ENCODE measurements around the gene PRKD2. TPM values are rescaled to one million over a fixed set of nuclear protein-coding genes. Genes with fewer than 3 reads are reported as not detected.

Gene PRKD2
- total RNA-seq, 2 donors from 2014 or later = 18.9 to 58.3 TPM

DNA sequence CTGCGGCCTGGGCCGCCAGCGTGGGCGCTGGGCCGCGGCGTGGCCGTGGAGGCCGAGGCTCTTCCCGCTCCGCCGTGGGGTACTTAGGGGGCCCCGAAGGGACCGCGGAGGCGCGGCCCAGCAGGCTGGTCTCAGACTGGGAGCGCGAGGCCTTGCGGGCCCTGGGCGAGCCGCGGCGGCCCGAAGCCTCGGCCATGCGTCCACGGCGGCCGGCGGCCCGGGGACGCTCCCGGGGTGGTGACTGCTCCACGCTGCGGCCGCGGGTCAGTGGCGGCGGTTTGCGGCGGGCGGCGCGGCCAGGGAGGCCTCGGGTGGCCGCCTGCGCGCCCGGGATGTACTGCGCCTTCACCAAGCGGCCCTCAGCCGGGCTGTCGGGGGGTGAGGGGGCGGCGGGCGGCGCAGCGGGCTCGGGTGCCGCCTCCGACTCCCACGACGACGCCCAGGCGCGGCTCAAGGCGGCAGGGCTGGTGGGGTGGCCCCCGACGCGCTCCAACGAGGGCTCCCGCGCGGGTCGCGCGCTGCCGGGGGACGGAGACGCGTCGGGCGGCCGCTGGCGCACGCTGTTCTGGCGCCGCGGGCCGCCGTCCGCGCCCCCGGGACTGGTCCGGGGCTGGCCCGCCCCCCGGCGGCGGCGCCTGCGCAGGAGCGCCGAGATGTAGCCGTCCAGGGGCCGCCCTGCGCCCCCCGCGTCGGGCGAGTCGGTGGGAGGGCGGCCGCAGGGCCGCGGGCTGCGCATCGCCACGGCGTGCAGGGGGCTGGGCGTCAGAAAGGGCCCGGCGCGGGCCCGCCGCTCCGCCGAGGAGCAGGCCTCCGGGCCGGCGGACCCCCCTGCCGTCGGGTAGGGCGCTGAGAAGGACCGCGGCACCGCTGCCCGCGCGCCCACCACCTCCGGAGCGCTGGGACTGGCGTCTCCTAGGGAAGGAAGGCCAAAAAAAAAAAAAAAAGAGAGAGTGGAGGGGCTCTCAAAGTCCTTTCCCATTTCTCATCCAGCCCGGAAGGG lies 67.7 kb downstream of the PRKD2 start:
- no peak for TF ChIP-seq POLR2A (IDR thresholded peaks at IDR 0.05)
- TF ChIP-seq, protein P1, sequence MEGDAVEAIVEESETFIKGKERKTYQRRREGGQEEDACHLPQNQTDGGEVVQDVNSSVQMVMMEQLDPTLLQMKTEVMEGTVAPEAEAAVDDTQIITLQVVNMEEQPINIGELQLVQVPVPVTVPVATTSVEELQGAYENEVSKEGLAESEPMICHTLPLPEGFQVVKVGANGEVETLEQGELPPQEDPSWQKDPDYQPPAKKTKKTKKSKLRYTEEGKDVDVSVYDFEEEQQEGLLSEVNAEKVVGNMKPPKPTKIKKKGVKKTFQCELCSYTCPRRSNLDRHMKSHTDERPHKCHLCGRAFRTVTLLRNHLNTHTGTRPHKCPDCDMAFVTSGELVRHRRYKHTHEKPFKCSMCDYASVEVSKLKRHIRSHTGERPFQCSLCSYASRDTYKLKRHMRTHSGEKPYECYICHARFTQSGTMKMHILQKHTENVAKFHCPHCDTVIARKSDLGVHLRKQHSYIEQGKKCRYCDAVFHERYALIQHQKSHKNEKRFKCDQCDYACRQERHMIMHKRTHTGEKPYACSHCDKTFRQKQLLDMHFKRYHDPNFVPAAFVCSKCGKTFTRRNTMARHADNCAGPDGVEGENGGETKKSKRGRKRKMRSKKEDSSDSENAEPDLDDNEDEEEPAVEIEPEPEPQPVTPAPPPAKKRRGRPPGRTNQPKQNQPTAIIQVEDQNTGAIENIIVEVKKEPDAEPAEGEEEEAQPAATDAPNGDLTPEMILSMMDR (IDR thresholded peaks at IDR 0.05) = no peak
- H3K27me3 ChIP-seq = peaks cover 0 to 9% of the 10 kb centered on the region in 2 donors
- intact Hi-C loops (cut with DNase I) = no loop called here
- 9 to 16% methylated on average over 10 to 85 of the region's 144 CpGs for WGBS, 2 donors
- no peak for DNase-seq
- no peaks in the 10 kb centered on the region for H3K36me3 ChIP-seq (replicated peaks in 1 of 2; ENCODE audit: insufficient read depth in 1 of 2, low read depth in 2 of 2)
- no peak overlapping the region for H3K27ac ChIP-seq
- peak; percentile 21 for ATAC-seq
- H3K4me3 ChIP-seq = no peak overlapping the region
- peaks cover 5% of the 10 kb centered on the region for H3K4me1 ChIP-seq
- no peaks in the 10 kb centered on the region for H3K9me3 ChIP-seq

- no peak overlapping the region for H3K27ac ChIP-seq
- peaks cover 0 to 9% of the 10 kb centered on the region in 2 donors for H3K27me3 ChIP-seq
- intact Hi-C loops (cut with DNase I) = no loop called here
- TF ChIP-seq, protein P1 (IDR thresholded peaks at IDR 0.05) = no peak
- no peak for TF ChIP-seq POLR2A (IDR thresholded peaks at IDR 0.05)
- WGBS, 2 donors = 20 to 38% methylated on average over 13 to 63 of the region's 63 CpGs
- peaks cover 5% of the 10 kb centered on the region for H3K4me1 ChIP-seq
- no peak overlapping the region for H3K4me3 ChIP-seq
- no peak for DNase-seq
- no peaks in the 10 kb centered on the region for H3K36me3 ChIP-seq (replicated peaks in 1 of 2; ENCODE audit: insufficient read depth in 1 of 2, low read depth in 2 of 2)
- H3K9me3 ChIP-seq = no peaks in the 10 kb centered on the region
- ATAC-seq = peak; percentile 12
Measured at GRCh38 chr19:46648060-46648960, 68.6 kb downstream of the PRKD2 start.

GRCh38 chr19:46646402-46646801 lies 70.5 kb downstream of the PRKD2 start:
- no peak for TF ChIP-seq POLR2A (IDR thresholded peaks at IDR 0.05)
- TF ChIP-seq, protein P1 (IDR thresholded peaks at IDR 0.05) = no peak
- ATAC-seq (no peak), DNase-seq (no peak)
- Histone ChIP-seq H3K9me3 (no peaks in the 10 kb centered on the region), H3K4me3 (no peak overlapping the region), H3K27me3 (peaks cover 0 to 9% of the 10 kb centered on the region in 2 donors), H3K4me1 (peaks cover 5% of the 10 kb centered on the region), H3K36me3 (replicated peaks in 1 of 2; ENCODE audit: insufficient read depth in 1 of 2, low read depth in 2 of 2) (no peaks in the 10 kb centered on the region), H3K27ac (no peak overlapping the region)
- intact Hi-C loops (cut with DNase I) = no loop called here
- 65 to 72% methylated on average over 3 of the region's 3 CpGs for WGBS, 2 donors

DNA sequence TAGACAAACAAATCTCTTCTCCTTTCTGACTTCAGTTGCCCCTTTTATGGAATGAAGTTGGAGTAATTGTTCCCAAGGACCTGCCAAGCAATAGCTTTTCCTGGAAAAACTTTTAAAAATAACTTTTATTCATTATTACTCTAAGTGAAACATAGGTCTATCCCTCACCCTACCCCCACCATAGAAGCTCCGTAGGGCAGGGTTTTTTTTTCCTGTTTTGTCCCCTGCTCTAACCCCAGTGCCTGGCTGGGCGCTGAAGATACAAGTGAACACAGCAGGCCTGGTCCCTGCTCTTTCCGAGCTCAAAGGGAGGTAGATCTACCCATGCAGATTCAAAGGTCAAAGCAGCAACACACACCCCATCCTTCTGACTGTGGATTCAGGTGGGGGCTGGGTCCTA lies 72.2 kb downstream of the PRKD2 start:
- Histone ChIP-seq H3K4me1 (peaks cover 5% of the 10 kb centered on the region), H3K27ac (no peak overlapping the region), H3K36me3 (replicated peaks in 1 of 2; ENCODE audit: insufficient read depth in 1 of 2, low read depth in 2 of 2) (no peaks in the 10 kb centered on the region), H3K9me3 (no peaks in the 10 kb centered on the region), H3K4me3 (no peak overlapping the region), H3K27me3 (peaks cover 0 to 17% of the 10 kb centered on the region in 2 donors)
- WGBS, 2 donors = 50 to 53% methylated on average over 3 of the region's 3 CpGs
- intact Hi-C loops (cut with DNase I) = no loop called here
- no peak for TF ChIP-seq POLR2A (IDR thresholded peaks at IDR 0.05)
- TF ChIP-seq, protein P1 (IDR thresholded peaks at IDR 0.05) = no peak
- no peak for ATAC-seq
- no peak for DNase-seq
